ENCODE data around the gene DNM2. TPM values are rescaled to one million over a fixed set of nuclear protein-coding genes. Genes with fewer than 3 reads are reported as not detected.

DNM2 gene
- total and polyA plus RNA-seq, 9 donors = 49.9 to 81.7 (median 68.3) TPM

DNA sequence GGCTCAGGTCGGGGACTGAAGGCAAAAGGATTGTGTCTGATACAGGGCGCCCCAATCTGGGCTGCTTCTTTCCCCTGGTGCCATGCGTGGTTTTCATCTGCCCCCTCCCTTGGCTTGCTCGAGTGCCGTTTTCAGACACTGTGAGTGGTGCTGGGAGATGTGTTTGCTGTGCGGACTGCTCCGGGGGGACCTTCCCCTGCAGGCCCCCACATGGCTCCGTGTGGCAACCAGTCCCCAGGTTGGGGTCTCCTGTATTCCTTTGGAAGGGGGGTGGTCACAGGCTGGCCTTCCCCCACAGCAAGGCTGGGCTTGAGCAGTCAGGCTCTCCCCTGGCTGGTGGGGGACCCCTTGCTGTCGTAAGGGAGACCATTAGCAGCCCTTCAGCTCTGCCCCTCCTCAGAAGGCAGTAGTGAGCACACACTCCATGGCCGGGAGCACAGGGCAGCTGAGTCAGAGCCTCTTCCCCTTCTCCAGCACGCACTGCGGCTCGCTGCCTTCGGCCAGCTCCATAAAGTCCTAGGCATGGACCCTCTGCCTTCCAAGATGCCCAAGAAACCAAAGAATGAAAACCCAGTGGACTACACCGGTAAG lies 37.2 kb upstream of the DNM2 start:
- Histone ChIP-seq H3K4me3 (ENCODE audit: low read length) (no peak overlapping the region), H3K9me3 (replicated peaks; ENCODE audit: control insufficient read depth, low read depth, low read length) (no peaks in the 10 kb centered on the region), H3K36me3 (ENCODE audit: control insufficient read depth, insufficient read depth, low read length) (peaks cover 91% of the 10 kb centered on the region), H3K27me3 (ENCODE audit: control insufficient read depth, insufficient read depth, low read length) (no peaks in the 10 kb centered on the region), H3K27ac (ENCODE audit: low read length) (no peak overlapping the region), H3K4me1 (ENCODE audit: control insufficient read depth, insufficient read depth, low read length) (no peaks in the 10 kb centered on the region)
- WGBS (ENCODE audit: insufficient coverage) = 94% methylated on average over 8 of the region's 15 CpGs
- DNase-seq = no peak

DNA sequence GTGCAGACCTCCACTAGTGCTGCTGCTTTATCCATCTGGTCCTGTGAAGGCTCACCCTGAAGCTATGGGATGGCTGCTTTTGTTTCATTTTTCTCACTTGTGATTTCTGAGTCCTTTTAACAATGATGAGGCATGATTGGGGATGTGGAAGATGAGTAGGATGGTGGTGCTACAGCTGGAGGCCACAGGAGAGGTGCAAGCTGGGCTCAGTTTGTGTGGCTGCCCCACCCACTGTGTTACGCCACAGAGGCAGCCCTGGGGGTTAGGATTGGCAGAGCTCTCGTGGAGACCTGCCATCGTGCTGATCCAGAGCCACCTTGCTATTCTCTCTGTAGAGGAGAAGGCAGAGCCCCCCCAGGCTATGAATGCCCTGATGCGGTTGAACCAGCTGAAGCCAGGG lies 36.2 kb upstream of the DNM2 start:
- no peak overlapping the region for H3K4me3 ChIP-seq (ENCODE audit: low read length)
- H3K27me3 ChIP-seq (ENCODE audit: control insufficient read depth, insufficient read depth, low read length) = no peaks in the 10 kb centered on the region
- WGBS (ENCODE audit: insufficient coverage) = 75% methylated on average over 4 of the region's 4 CpGs
- H3K9me3 ChIP-seq (replicated peaks; ENCODE audit: control insufficient read depth, low read depth, low read length) = no peaks in the 10 kb centered on the region
- peaks cover 97% of the 10 kb centered on the region for H3K36me3 ChIP-seq (ENCODE audit: control insufficient read depth, insufficient read depth, low read length)
- no peak overlapping the region for H3K27ac ChIP-seq (ENCODE audit: low read length)
- DNase-seq = no peak
- no peaks in the 10 kb centered on the region for H3K4me1 ChIP-seq (ENCODE audit: control insufficient read depth, insufficient read depth, low read length)

DNA sequence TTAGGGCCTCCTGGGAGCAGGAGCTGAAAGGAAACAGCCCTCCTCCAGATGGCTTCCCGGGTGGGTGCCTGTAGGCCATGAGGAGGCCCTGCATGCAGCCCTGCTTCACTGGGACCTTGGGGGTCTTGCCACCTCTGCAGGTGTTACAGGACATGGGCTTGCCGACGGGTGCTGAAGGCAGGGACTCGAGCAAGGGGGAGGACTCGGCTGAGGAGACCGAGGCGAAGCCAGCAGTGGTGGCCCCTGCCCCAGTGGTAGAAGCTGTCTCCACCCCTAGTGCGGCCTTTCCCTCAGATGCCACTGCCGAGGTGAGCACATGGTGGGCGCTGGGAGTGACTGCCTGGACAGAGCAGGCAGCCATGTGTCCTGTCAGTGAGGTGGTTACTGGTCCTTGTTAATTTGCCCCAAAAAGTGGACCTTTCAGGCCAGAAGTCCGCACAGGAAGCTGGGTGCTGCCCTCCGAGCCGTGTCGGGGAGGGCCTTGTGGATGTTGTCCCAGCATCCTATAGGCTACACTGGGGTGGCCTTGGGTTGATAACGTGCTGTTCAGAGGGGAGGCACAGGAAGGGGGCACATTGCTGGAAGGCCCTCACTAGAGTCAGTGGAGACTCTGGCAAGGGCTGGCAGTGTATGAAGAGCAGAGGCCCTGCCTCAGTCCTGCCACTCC lies 35.3 kb upstream of the DNM2 start:
- peaks cover 97% of the 10 kb centered on the region for H3K36me3 ChIP-seq (ENCODE audit: control insufficient read depth, insufficient read depth, low read length)
- no peak for DNase-seq
- H3K27me3 ChIP-seq (ENCODE audit: control insufficient read depth, insufficient read depth, low read length) = no peaks in the 10 kb centered on the region
- no peaks in the 10 kb centered on the region for H3K9me3 ChIP-seq (replicated peaks; ENCODE audit: control insufficient read depth, low read depth, low read length)
- no peak overlapping the region for H3K27ac ChIP-seq (ENCODE audit: low read length)
- H3K4me1 ChIP-seq (ENCODE audit: control insufficient read depth, insufficient read depth, low read length) = no peaks in the 10 kb centered on the region
- no peak overlapping the region for H3K4me3 ChIP-seq (ENCODE audit: low read length)
- 87% methylated on average over 15 of the region's 15 CpGs for WGBS (ENCODE audit: insufficient coverage)

DNA sequence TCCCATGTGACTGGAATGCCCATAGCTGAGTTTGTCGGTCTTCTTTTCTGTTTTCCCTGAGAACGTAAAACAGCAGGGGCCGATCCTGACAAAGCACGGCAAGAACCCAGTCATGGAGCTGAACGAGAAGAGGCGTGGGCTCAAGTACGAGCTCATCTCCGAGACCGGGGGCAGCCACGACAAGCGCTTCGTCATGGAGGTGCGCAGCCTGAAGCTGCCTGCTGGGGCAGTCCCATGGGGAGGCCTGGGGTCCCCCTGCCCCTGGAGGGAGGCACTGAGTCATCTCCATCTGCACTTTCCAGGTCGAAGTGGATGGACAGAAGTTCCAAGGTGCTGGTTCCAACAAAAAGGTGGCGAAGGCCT lies 34.8 kb upstream of the DNM2 start:
- Histone ChIP-seq H3K36me3 (ENCODE audit: control insufficient read depth, insufficient read depth, low read length) (peaks cover 97% of the 10 kb centered on the region), H3K27me3 (ENCODE audit: control insufficient read depth, insufficient read depth, low read length) (no peaks in the 10 kb centered on the region), H3K4me1 (ENCODE audit: control insufficient read depth, insufficient read depth, low read length) (no peaks in the 10 kb centered on the region), H3K4me3 (ENCODE audit: low read length) (no peak overlapping the region), H3K9me3 (replicated peaks; ENCODE audit: control insufficient read depth, low read depth, low read length) (no peaks in the 10 kb centered on the region), H3K27ac (ENCODE audit: low read length) (no peak overlapping the region)
- DNase-seq = no peak
- 84% methylated on average over 15 of the region's 15 CpGs for whole genome bisulfite sequencing (ENCODE audit: insufficient coverage)

DNA sequence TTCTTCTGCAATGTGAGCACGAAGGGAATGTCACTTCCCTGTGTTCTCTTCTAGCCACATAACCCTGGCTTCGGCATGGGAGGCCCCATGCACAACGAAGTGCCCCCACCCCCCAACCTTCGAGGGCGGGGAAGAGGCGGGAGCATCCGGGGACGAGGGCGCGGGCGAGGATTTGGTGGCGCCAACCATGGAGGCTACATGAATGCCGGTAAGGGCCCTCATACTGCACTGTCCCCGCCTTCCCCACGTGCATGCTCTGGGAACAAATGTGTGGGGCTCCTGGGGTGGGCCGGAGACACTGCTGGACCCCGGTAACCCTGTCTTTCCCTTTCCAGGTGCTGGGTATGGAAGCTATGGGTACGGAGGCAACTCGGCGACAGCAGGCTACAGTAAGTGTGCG lies 34.3 kb upstream of the DNM2 start:
- no peak for DNase-seq
- H3K4me1 ChIP-seq (ENCODE audit: control insufficient read depth, insufficient read depth, low read length) = no peaks in the 10 kb centered on the region
- H3K27me3 ChIP-seq (ENCODE audit: control insufficient read depth, insufficient read depth, low read length) = no peaks in the 10 kb centered on the region
- no peaks in the 10 kb centered on the region for H3K9me3 ChIP-seq (replicated peaks; ENCODE audit: control insufficient read depth, low read depth, low read length)
- H3K4me3 ChIP-seq (ENCODE audit: low read length) = no peak overlapping the region
- H3K27ac ChIP-seq (ENCODE audit: low read length) = no peak overlapping the region
- WGBS (ENCODE audit: insufficient coverage) = 93% methylated on average over 19 of the region's 21 CpGs
- peaks cover 97% of the 10 kb centered on the region for H3K36me3 ChIP-seq (ENCODE audit: control insufficient read depth, insufficient read depth, low read length)

DNA sequence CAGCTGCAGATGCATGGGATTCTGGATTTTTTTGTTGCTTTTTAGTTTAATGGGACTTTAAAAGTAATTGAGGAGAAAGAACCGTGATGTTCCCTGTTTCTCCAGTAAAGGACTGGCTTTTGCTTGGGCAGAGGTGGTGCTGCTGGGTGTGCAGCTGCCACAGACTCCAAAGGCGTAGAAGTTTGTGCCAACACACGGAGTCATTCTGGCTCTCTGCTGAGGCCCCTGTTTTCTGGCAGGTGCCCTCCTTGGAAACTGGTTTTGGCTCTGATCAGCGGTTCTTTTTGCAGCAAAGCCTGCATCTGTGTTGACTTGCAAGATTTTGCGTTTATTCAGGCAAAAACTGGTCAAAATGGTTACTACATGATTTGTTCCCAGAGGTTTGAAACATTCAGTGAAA lies 32.7 kb upstream of the DNM2 start:
- 71% methylated on average over 5 of the region's 5 CpGs for WGBS (ENCODE audit: insufficient coverage)
- H3K27me3 ChIP-seq (ENCODE audit: control insufficient read depth, insufficient read depth, low read length) = no peaks in the 10 kb centered on the region
- H3K4me3 ChIP-seq (ENCODE audit: low read length) = no peak overlapping the region

DNA sequence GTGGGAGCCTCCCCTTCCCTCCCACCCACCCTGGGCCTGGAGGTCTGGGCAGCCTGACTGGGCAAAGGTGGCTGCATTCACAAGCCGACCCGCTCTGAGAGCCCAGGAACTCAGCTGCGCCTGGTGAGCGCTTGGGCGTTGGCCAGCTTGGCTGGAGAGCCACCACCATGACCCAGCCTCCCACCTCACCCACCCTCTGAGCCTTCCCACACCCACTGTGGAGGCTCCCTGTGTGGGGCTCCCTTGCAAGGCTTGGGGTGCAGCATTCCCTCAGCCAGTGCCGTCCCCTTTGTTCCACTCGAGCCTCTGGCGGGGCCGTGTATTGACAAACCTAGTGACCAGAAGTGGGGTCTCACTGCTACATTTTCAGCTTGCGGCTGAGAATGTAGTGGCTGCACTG lies 31.7 kb upstream of the DNM2 start:
- Histone ChIP-seq H3K27me3 (ENCODE audit: control insufficient read depth, insufficient read depth, low read length) (no peaks in the 10 kb centered on the region), H3K27ac (ENCODE audit: low read length) (no peak overlapping the region), H3K4me3 (ENCODE audit: low read length) (no peak overlapping the region), H3K36me3 (ENCODE audit: control insufficient read depth, insufficient read depth, low read length) (peaks cover 95% of the 10 kb centered on the region), H3K9me3 (replicated peaks; ENCODE audit: control insufficient read depth, low read depth, low read length) (no peaks in the 10 kb centered on the region), H3K4me1 (ENCODE audit: control insufficient read depth, insufficient read depth, low read length) (no peaks in the 10 kb centered on the region)
- 83% methylated on average over 10 of the region's 10 CpGs for WGBS (ENCODE audit: insufficient coverage)
- DNase-seq = no peak

More for the DNA sequence above, 32.7 kb upstream of the DNM2 start:
- Histone ChIP-seq H3K9me3 (replicated peaks; ENCODE audit: control insufficient read depth, low read depth, low read length) (no peaks in the 10 kb centered on the region), H3K36me3 (ENCODE audit: control insufficient read depth, insufficient read depth, low read length) (peaks cover 95% of the 10 kb centered on the region), H3K4me1 (ENCODE audit: control insufficient read depth, insufficient read depth, low read length) (no peaks in the 10 kb centered on the region), H3K27ac (ENCODE audit: low read length) (no peak overlapping the region)
- peak; percentile 30 for DNase-seq

DNA sequence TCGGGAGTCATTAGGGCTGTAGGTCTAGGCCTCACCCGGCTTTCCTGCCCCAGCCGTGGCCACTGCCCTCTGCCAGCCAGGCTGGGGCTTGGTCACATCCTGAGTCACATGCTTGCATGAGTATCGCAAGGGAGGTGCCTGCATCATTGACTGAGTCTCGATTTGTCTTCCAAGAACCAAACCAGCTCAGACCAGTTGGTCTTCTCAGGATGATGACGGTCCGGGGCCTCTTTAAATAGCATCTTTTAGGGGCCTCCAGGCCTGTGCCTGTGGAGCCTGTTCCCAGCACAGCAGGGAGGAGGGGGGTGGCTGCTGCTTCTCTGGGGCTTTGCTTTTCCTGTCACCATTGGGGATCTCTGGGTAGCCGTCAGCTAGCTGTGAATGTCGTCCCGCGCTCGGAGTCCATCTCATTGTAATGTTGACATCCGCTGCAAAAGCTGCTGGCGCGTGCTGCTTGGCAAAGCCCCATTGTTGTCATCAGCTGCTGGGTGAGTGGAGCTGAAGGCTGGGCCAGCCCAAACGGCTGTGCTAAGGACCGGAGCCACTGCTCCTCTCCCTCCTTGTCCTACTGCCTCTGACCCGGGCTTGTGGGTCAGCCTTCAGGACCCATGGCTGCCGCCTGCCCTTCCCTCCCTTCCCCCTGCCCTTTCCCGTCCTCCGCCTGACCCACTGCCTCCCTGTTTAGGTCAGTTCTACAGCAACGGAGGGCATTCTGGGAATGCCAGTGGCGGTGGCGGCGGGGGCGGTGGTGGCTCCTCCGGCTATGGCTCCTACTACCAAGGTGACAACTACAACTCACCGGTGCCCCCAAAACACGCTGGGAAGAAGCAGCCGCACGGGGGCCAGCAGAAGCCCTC lies 31.0 kb upstream of the DNM2 start:
- no peak overlapping the region for H3K27ac ChIP-seq (ENCODE audit: low read length)
- H3K27me3 ChIP-seq (ENCODE audit: control insufficient read depth, insufficient read depth, low read length) = no peaks in the 10 kb centered on the region
- no peak for DNase-seq
- H3K9me3 ChIP-seq (replicated peaks; ENCODE audit: control insufficient read depth, low read depth, low read length) = no peaks in the 10 kb centered on the region
- H3K36me3 ChIP-seq (ENCODE audit: control insufficient read depth, insufficient read depth, low read length) = peaks cover 95% of the 10 kb centered on the region
- 86% methylated on average over 26 of the region's 31 CpGs for WGBS (ENCODE audit: insufficient coverage)
- H3K4me1 ChIP-seq (ENCODE audit: control insufficient read depth, insufficient read depth, low read length) = no peaks in the 10 kb centered on the region
- H3K4me3 ChIP-seq (ENCODE audit: low read length) = no peak overlapping the region

DNA sequence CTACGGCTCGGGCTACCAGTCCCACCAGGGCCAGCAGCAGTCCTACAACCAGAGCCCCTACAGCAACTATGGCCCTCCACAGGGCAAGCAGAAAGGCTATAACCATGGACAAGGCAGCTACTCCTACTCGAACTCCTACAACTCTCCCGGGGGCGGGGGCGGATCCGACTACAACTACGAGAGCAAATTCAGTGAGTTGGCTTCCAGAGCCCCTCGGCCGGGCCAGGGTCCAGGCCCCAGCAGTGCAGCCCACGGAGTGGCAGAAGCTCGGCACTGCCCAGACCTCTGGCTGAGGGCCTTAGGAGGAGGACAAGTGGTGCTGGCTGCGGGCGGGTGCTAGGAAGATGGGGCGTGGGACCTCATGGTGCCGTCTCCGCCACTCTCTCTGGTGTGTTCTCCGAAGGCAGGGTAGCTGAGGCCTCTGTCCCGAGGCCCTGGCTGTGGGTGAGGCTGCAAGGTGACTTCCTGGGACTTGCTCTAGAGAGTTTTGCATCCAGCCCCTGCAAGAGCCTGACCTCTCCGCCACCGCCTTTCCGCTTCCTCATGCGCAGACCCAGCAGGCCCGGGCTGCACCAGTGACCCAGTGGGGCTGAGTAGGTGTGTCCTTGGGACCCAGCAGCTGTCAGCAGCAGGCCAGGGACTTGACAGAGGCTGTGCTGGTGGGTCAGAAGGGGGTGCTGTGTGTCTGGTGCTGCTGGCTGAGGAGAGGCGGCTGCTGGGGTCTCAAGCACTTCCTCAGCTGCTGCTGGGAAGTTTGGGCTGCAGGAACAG lies 30.2 kb upstream of the DNM2 start:
- no peak for DNase-seq
- WGBS (ENCODE audit: insufficient coverage) = 80% methylated on average over 20 of the region's 25 CpGs
- Histone ChIP-seq H3K27me3 (ENCODE audit: control insufficient read depth, insufficient read depth, low read length) (no peaks in the 10 kb centered on the region), H3K9me3 (replicated peaks; ENCODE audit: control insufficient read depth, low read depth, low read length) (no peaks in the 10 kb centered on the region), H3K36me3 (ENCODE audit: control insufficient read depth, insufficient read depth, low read length) (peaks cover 94% of the 10 kb centered on the region), H3K4me1 (ENCODE audit: control insufficient read depth, insufficient read depth, low read length) (no peaks in the 10 kb centered on the region), H3K4me3 (ENCODE audit: low read length) (no peak overlapping the region), H3K27ac (ENCODE audit: low read length) (no peak overlapping the region)
